CD4-positive, alpha-beta T cell treated with Interleukin-12 subunit alpha and Interleukin-12 subunit beta, for 1 hour (primary cell): ENCODE measurements around the gene PITRM1.
"Not testable (repeated sequence)": the region's sequence is repeated elsewhere in the genome, so short reads cannot be mapped to it uniquely, and the experiment has no call there.

ENCODE experiments used
- DNase-seq: peaks from one replicate; pipeline ENCODE4 v3.0.0-alpha.2; 2020

PITRM1 gene

GRCh38 chr10:3196958-3197347 lies 24.4 kb upstream of the PITRM1 start:
- DNase-seq, result no peak

GRCh38 chr10:3196482-3196881 lies 23.9 kb upstream of the PITRM1 start:
- DNase-seq, result no peak

- DNase-seq, result no peak
Observed at GRCh38 chr10:3195726-3196125, 23.1 kb upstream of the PITRM1 start.

- no peak for DNase-seq
Observed at GRCh38 chr10:3195286-3195685, 22.7 kb upstream of the PITRM1 start.

- no peak for DNase-seq
Observed at GRCh38 chr10:3194871-3195270, 22.3 kb upstream of the PITRM1 start.

- DNase-seq, result no peak
Observed at GRCh38 chr10:3193751-3194150, 21.2 kb upstream of the PITRM1 start.

- DNase-seq, result peak; percentile 55
Observed at GRCh38 chr10:3192856-3193635, 20.5 kb upstream of the PITRM1 start.

- DNase-seq, result no peak
Observed at GRCh38 chr10:3190817-3191216, 18.2 kb upstream of the PITRM1 start.

GRCh38 chr10:3187229-3187628 lies 14.6 kb upstream of the PITRM1 start:
- DNase-seq, result not testable (repeated sequence)

- peak; percentile 30 for DNase-seq
Observed at GRCh38 chr10:3186368-3186767, 13.8 kb upstream of the PITRM1 start.

- no peak for DNase-seq
Observed at GRCh38 chr10:3185386-3185785, 12.8 kb upstream of the PITRM1 start.

- no peak for DNase-seq
Observed at GRCh38 chr10:3180355-3181025, 7.9 kb upstream of the PITRM1 start.

- DNase-seq, result no peak
Observed at GRCh38 chr10:3179174-3179573, 6.6 kb upstream of the PITRM1 start.

- DNase-seq, result no peak
Observed at GRCh38 chr10:3178042-3178441, 5.5 kb upstream of the PITRM1 start.

GRCh38 chr10:3173171-3173878 lies 743 bp upstream of the PITRM1 start:
- no peak for DNase-seq

- DNase-seq, result no peak
Observed at GRCh38 chr10:3172081-3172445, 519 bp downstream of the PITRM1 start.

- not testable (repeated sequence) for DNase-seq
Observed at GRCh38 chr10:3171488-3171887, 1.1 kb downstream of the PITRM1 start.

- DNase-seq, result no peak
Observed at GRCh38 chr10:3169673-3170072, 2.9 kb downstream of the PITRM1 start.

- DNase-seq, result no peak
Observed at GRCh38 chr10:3169271-3169670, 3.3 kb downstream of the PITRM1 start.

- no peak for DNase-seq
Observed at GRCh38 chr10:3167611-3168330, 4.8 kb downstream of the PITRM1 start.

GRCh38 chr10:3166496-3167290 lies 5.9 kb downstream of the PITRM1 start:
- DNase-seq, result no peak

- no peak for DNase-seq
Observed at GRCh38 chr10:3165196-3165595, 7.4 kb downstream of the PITRM1 start.
